Measurements from ENCODE around the gene MYH6. TPM values are rescaled to one million over a fixed set of nuclear protein-coding genes. Genes with fewer than 3 reads are reported as not detected.
"Not testable (repeated sequence)": the region's sequence is repeated elsewhere in the genome, so short reads cannot be mapped to it uniquely, and the experiment has no call there.

Gene MYH6
- polyA plus RNA-seq, 4 donors = 0.16 to 0.27 (median 0.17) TPM

DNA sequence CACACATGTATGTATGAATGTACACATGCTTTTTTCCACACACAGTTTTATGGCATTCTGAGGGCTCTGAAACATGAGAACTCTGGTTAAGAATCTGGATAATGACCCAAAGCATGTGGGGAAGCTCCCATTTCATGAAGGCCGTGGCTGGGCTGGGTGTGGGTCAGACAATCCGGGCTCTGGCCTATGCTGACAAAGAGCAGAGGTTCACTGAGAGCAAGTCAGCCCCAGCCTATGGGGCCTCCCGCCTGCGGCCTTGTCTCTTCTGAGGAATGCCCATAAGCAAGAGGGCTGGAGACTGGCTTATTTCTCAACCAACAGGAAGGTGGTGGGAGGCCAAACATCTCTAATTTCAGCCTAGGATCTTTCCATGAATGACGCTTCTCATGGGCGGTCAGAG lies 8.5 kb downstream of the MYH6 start:
- DNase-seq (ENCODE audit: low read depth in 4 of 4, low spot score in 3 of 4) = peak in 1 of 4 donors; percentile 11

DNA sequence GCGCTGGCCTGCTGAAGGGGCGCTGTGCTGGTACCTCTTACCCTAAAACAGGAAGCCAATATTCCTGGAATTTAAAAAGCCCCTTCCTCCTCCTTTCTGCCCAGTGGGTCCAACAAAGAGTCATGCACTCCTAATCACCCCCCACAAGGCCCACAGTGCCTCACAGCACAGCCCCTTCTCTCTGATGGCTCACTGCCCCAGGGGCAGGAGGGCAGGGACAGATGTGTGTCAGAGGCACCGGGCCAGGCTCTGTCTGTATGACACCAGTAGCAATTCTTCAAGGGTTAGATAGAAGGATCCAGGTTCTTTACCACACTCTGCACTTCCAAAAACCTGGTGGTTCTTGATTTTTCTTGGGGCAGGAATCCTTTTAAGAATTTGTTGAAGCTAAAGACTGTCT lies 8.9 kb downstream of the MYH6 start:
- DNase-seq (ENCODE audit: low read depth in 4 of 4, low spot score in 3 of 4) = no peak

DNA sequence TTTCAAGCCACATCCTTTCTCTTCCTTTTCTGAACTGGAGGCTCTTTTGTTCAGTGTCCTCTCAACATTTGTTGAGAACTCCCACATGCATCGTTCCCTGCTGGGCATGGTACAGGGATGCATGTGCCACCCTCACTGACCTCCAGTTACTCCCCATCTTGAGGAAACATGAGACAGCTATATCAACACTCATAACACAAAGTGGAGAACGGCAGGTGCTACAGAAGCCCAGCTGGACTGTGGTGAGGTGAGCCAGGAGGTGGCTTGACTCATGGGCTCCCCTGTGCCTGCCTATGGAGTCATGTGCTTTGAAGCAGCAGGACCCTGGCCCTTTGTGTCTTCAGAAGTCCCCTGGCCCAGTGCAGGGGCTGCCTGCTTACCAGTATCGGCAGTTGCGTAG lies 9.7 kb downstream of the MYH6 start:
- DNase-seq (ENCODE audit: low read depth in 4 of 4, low spot score in 3 of 4) = no peak

- no peak for DNase-seq (ENCODE audit: low read depth in 4 of 4, low spot score in 3 of 4)
These were observed 11.2 kb downstream of the MYH6 start for GRCh38 chr14:23396781-23397407.

DNA sequence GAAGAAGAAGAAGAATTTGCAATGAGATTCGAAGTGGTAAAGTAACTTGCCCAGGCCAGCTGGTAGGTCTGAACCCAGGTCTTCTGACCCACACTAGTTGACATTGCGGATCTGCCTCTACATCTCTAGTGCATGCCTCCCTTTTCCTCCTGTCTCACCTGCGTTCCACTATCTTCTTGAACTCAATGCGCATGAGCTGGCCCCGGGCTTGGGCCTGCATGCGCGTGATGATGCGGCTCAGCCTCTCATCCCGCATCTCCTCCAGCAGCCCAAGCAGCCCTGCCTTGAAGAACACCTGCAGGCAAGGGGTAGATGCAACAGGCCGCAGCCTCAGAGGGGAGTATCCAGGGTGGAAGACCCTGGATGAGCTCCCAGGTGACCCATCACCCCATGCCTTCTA lies 11.9 kb downstream of the MYH6 start:
- DNase-seq (ENCODE audit: low read depth in 4 of 4, low spot score in 3 of 4) = no peak

DNA sequence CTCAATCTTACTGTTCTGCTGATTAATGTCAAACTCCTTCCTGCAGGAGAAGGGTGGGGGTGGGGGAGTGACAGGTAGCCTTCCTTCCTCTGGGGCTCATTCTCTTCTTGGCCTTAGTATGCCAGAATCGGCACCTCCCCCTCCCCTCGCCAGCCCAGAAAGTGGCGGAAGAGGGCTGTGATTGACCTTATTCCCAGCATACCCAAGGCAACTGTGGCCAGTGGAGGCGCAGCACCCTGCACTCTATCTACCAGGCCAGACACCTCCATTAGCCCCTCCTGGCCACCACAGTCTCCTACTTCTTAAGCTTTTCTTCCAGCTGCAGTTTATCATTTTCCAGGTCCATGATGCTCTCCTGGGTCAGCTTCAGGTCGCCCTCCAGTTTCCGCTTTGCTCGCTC lies 15.5 kb downstream of the MYH6 start:
- no peak for DNase-seq (ENCODE audit: low read depth in 4 of 4, low spot score in 3 of 4)

DNA sequence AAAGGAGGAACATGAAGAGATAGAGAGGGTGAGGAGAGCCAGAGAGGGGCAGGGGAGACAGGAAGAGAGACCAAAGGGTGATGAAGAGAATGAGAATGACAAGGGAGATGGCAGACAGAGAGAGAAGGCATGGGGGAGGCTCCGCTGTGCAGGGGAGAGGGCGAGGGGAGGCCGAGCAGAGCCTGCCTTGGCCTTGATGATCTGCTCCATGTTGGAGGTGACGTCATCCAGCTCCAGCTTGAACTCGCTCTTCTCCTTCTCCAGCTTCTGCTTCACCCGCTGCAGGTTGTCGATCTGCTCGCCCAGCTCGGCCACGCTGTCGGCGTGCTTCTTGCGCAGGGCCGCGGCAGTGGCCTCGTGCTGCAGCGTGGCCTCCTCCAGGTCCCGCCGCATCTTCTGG lies 18.2 kb downstream of the MYH6 start:
- not testable (repeated sequence) for DNase-seq (ENCODE audit: low read depth in 4 of 4, low spot score in 3 of 4)

GRCh38 chr14:23389396-23389795 lies 18.7 kb downstream of the MYH6 start:
- DNase-seq (ENCODE audit: low read depth in 4 of 4, low spot score in 3 of 4) = no peak

DNA sequence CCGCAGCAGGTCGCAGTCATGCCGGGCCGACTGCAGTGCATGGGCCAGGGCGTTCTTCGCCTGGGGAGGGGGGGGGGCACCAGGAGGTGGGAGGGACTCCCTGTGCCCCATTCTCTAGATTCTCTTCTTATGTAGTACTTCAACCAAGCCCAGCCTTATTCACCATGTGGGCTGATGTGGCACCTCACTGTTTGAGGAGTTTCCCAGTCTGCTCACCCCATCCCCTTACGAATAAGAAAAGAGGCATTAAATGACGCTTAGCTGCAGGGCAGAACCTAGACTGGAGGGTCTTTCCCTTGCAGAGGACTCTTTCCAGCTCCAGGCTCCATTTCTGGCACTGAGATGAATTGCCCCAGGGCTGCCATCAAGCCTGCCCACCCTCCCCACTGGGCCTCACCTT lies 19.1 kb downstream of the MYH6 start:
- no peak for DNase-seq (ENCODE audit: low read depth in 4 of 4, low spot score in 3 of 4)

GRCh38 chr14:23387916-23388882 lies 19.9 kb downstream of the MYH6 start:
- no peak for DNase-seq (ENCODE audit: low read depth in 4 of 4, low spot score in 3 of 4)

GRCh38 chr14:23386999-23387398 lies 21.1 kb downstream of the MYH6 start:
- no peak for DNase-seq (ENCODE audit: low read depth in 4 of 4, low spot score in 3 of 4)

DNA sequence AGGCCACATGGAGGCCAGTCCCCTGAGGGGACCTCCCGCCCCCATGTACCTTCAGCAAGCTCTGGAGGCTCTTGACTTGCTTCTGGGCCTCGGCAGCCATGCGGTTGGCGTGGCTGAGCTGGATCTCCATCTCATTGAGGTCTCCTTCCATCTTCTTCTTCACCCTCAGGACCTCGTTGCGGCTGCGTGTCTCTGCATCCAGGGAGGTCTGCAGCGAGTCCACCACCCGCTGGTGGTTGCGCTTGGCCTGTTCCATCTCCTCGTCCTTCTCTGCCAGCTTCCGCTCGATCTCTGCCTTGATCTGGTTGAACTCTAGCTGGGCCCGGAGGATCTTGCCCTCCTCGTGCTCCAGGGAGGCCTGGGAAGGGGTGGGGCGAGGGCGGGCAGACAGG lies 21.8 kb downstream of the MYH6 start:
- DNase-seq (ENCODE audit: low read depth in 4 of 4, low spot score in 3 of 4) = not testable (repeated sequence)

DNA sequence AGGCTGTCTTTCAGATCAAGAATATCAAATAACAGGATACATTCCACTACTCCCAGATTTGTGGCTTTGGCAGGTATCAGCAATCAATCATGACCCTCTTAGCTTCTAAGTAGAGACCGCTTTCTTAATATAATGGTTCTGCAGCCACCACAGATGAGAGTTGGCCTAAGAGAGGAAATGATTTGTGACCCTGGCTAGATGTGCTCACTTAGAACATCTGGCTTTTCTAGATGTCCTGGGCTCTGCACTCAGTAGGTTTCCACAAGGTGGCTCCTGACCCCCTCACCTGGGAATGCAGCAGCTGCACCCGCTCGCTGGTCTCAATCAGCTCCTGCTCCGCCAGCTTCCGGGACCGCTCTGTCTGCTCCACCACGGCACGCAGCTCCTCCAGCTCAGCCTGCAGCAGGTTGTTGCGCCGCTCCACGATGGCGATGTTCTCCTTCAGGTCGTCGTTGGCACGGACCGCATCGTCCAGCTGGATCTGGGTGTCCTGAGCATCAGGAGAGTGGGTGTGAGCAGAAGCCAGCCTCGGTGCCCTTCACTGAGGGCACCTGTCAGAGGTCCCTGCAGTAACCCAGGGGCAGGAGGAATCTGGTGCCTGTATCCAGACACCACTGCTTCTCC lies 22.3 kb downstream of the MYH6 start:
- no peak for DNase-seq (ENCODE audit: low read depth in 4 of 4, low spot score in 3 of 4)

GRCh38 chr14:23385244-23385641 lies 22.8 kb downstream of the MYH6 start:
- DNase-seq (ENCODE audit: low read depth in 4 of 4, low spot score in 3 of 4) = no peak

- DNase-seq (ENCODE audit: low read depth in 4 of 4, low spot score in 3 of 4) = no peak
These were observed 23.6 kb downstream of the MYH6 start for GRCh38 chr14:23384364-23385080.

- DNase-seq (ENCODE audit: low read depth in 4 of 4, low spot score in 3 of 4) = no peak
These were observed 25.2 kb downstream of the MYH6 start for GRCh38 chr14:23382731-23383440.

DNA sequence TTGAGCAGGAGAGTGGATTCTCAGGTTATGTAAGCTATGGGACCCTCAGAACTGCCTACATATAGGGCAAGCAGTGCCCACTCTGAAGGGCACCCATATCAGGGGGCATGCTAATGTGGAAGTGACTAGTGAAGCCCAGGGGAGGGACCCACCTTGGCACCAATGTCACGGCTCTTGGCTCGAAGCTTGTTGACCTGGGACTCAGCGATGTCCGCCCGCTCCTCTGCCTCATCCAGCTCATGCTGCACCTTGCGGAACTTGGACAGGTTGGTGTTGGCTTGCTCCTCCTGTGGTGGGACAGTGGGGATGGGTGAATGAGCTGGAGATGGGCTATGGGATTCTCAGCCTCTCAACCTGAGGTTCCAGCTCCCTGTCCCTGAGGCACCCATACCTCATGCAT lies 25.8 kb downstream of the MYH6 start:
- DNase-seq (ENCODE audit: low read depth in 4 of 4, low spot score in 3 of 4) = no peak

DNA sequence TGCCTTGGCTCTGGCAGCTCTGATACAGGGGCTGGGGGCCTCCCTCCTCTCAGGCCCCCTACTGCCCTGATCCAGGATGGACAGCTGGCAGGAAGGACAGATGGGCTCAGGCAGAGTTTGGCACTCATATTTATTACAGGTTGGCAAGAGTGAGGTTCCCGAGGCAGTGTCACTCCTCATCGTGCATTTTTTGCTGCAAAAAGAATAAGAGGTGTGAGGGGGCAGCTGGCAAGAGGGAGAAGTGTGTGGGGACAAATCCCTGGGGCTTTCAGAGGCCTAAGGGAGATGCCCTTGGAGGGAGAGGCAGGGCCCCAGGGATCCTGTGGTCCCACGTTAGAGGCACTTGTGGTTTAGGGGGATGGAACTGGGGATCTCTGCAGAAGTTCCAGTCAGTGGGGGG lies 26.2 kb downstream of the MYH6 start:
- DNase-seq (ENCODE audit: low read depth in 4 of 4, low spot score in 3 of 4) = no peak

- DNase-seq (ENCODE audit: low read depth in 4 of 4, low spot score in 3 of 4) = no peak
These were observed 27.1 kb downstream of the MYH6 start for GRCh38 chr14:23380976-23381375.

- no peak for DNase-seq (ENCODE audit: low read depth in 4 of 4, low spot score in 3 of 4)
These were observed 27.7 kb downstream of the MYH6 start for GRCh38 chr14:23380197-23380914.

Measured in left renal pelvis (tissue), 4 donors.